ENCODE measurements around the gene U2SURP. TPM values are rescaled to one million over a fixed set of nuclear protein-coding genes. Genes with fewer than 3 reads are reported as not detected.

U2SURP gene
- total RNA-seq, 1 donor from 2014 or later = 232 TPM

- peaks cover 7% of the 10 kb centered on the region for H3F3A ChIP-seq (ENCODE audit: low read depth)
- H3K79me2 ChIP-seq (ENCODE audit: low read depth) = no peaks in the 10 kb centered on the region
- Mint-ChIP-seq H3K4me3 (no peak overlapping the region), H3K4me1 (peaks cover 4% of the 10 kb centered on the region), H3K27me3 (ENCODE audit: insufficient read depth, low read depth) (no peaks in the 10 kb centered on the region), H3K9me3 (no peaks in the 10 kb centered on the region), H3K27ac (no peak overlapping the region), H3K36me3 (no peaks in the 10 kb centered on the region)
- DNase-seq (ENCODE audit: low spot score) = no peak
- no peak overlapping the region for H3K9ac ChIP-seq
- H3K4me3 ChIP-seq = no peak overlapping the region
- H3K9me3 ChIP-seq (ENCODE audit: low read depth) = no peaks in the 10 kb centered on the region
- no peaks in the 10 kb centered on the region for H3K36me3 ChIP-seq
- no peak for TF ChIP-seq EZH2 (IDR thresholded peaks at IDR 0.05)
- no peak for TF ChIP-seq CTCF (IDR thresholded peaks at IDR 0.05)
- TF ChIP-seq EZH2phosphoT487 (IDR thresholded peaks at IDR 0.05) = no peak
- H2AFZ ChIP-seq (replicated peaks) = no peak overlapping the region
- no peaks in the 10 kb centered on the region for H3K4me1 ChIP-seq
- no peak overlapping the region for H3K4me2 ChIP-seq
- H4K20me1 ChIP-seq (ENCODE audit: low read depth) = no peaks in the 10 kb centered on the region
- H3K27me3 ChIP-seq = no peaks in the 10 kb centered on the region
- no peak overlapping the region for H3K27ac ChIP-seq
These were observed 9.0 kb upstream of the U2SURP start for GRCh38 chr3:142992323-142992722.

- no peaks in the 10 kb centered on the region for H3K36me3 Mint-ChIP-seq
- H3F3A ChIP-seq (ENCODE audit: low read depth) = no peaks in the 10 kb centered on the region
- H3K27ac Mint-ChIP-seq = peak overlapping the region; percentile 34
- no peak overlapping the region for H3K9ac ChIP-seq
- H3K9me3 Mint-ChIP-seq = no peaks in the 10 kb centered on the region
- H3K36me3 ChIP-seq = no peaks in the 10 kb centered on the region
- no peak overlapping the region for H3K4me2 ChIP-seq
- H2AFZ ChIP-seq (replicated peaks) = peak overlapping the region; percentile 70
- peak; percentile 80 for DNase-seq (ENCODE audit: low spot score)
- H3K27me3 Mint-ChIP-seq (ENCODE audit: insufficient read depth, low read depth) = no peaks in the 10 kb centered on the region
- no peaks in the 10 kb centered on the region for H3K4me1 Mint-ChIP-seq
- H3K27me3 ChIP-seq = no peaks in the 10 kb centered on the region
- no peaks in the 10 kb centered on the region for H3K9me3 ChIP-seq (ENCODE audit: low read depth)
- no peak overlapping the region for H3K4me3 Mint-ChIP-seq
- H4K20me1 ChIP-seq (ENCODE audit: low read depth) = no peaks in the 10 kb centered on the region
- H3K79me2 ChIP-seq (ENCODE audit: low read depth) = no peaks in the 10 kb centered on the region
- no peak overlapping the region for H3K27ac ChIP-seq
- no peaks in the 10 kb centered on the region for H3K4me1 ChIP-seq
- TF ChIP-seq CTCF (IDR thresholded peaks at IDR 0.05) = peak; percentile 86
- no peak for TF ChIP-seq EZH2 (IDR thresholded peaks at IDR 0.05)
- H3K4me3 ChIP-seq = no peak overlapping the region
These were observed 7.4 kb upstream of the U2SURP start for GRCh38 chr3:142993958-142994442.

- Mint-ChIP-seq H3K27me3 (ENCODE audit: insufficient read depth, low read depth) (no peaks in the 10 kb centered on the region), H3K9me3 (no peaks in the 10 kb centered on the region), H3K4me1 (peaks cover 19% of the 10 kb centered on the region), H3K36me3 (no peaks in the 10 kb centered on the region), H3K27ac (no peak overlapping the region), H3K4me3 (no peak overlapping the region)
- Histone ChIP-seq H3K4me3 (no peak overlapping the region), H2AFZ (replicated peaks) (no peak overlapping the region), H3K27me3 (no peaks in the 10 kb centered on the region), H3K36me3 (no peaks in the 10 kb centered on the region), H3K9ac (no peak overlapping the region), H4K20me1 (ENCODE audit: low read depth) (no peaks in the 10 kb centered on the region), H3K4me2 (no peak overlapping the region), H3K9me3 (ENCODE audit: low read depth) (no peaks in the 10 kb centered on the region), H3K4me1 (peaks cover 10% of the 10 kb centered on the region), H3F3A (ENCODE audit: low read depth) (peaks cover 27% of the 10 kb centered on the region), H3K79me2 (ENCODE audit: low read depth) (peaks cover 25% of the 10 kb centered on the region), H3K27ac (no peak overlapping the region)
- TF ChIP-seq EZH2 (IDR thresholded peaks at IDR 0.05) (no peak), CTCF (IDR thresholded peaks at IDR 0.05) (no peak), EZH2phosphoT487 (IDR thresholded peaks at IDR 0.05) (no peak)
- no peak for DNase-seq (ENCODE audit: low spot score)
These were observed 4.0 kb upstream of the U2SURP start for GRCh38 chr3:142997330-142997729.
